Activated CD8-positive, alpha-beta memory T cell treated with anti-CD3 and anti-CD28 coated beads, Interleukin-2, amount 50 U/mL, for 4 hours (primary cell): ENCODE results near the gene SEPSECS.

Experiments
- DNase-seq: peaks from one replicate; pipeline ENCODE4 v3.0.0-alpha.2; 2020

SEPSECS gene

GRCh38 chr4:25076625-25077398 is 83.4 kb downstream of the SEPSECS start:
- DNase-seq = no peak

GRCh38 chr4:25075851-25076250 is 84.4 kb downstream of the SEPSECS start:
- no peak for DNase-seq

GRCh38 chr4:25075129-25075528 is 85.1 kb downstream of the SEPSECS start:
- no peak for DNase-seq

- no peak for DNase-seq
Measured at GRCh38 chr4:25070545-25070944, 89.7 kb downstream of the SEPSECS start.
